ENCODE results near the gene WNT2B. TPM values are rescaled to one million over a fixed set of nuclear protein-coding genes. Genes with fewer than 3 reads are reported as not detected.

Gene WNT2B
- total RNA-seq, 1 donor, result 2.2 TPM

DNA sequence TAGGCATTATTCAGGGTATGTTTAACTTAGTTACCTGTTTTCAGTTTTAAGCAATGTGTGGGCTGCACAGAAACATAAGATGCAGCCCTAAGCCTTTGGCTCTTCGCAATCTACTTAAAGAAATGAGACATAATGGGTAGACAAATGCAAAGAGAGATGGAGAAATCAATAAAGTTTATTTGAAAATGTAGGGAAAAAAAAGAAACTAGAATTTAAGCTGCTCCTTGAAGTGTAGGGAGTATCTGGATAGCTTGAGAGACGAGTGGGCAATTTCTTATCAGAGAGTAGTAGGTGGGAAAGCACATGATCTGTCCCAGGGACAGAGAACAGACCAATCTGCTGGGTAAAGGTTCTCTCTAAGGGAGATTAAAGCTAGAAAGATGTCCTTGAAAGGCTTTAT, 8.9 kb downstream of the WNT2B start:
- Histone ChIP-seq H3K36me3 (ENCODE audit: insufficient read depth, low read length) (no peaks in the 10 kb centered on the region), H3K79me2 (ENCODE audit: insufficient read depth, low read length) (no peaks in the 10 kb centered on the region), H3K27ac (ENCODE audit: low read depth, low read length) (no peak overlapping the region), H3K27me3 (ENCODE audit: insufficient read depth, low read length) (no peaks in the 10 kb centered on the region), H4K20me1 (ENCODE audit: insufficient read depth, low read length) (no peaks in the 10 kb centered on the region), H3K4me2 (ENCODE audit: insufficient read depth, low read length) (no peak overlapping the region), H2AFZ (ENCODE audit: low read length) (no peak overlapping the region), H3K4me1 (ENCODE audit: insufficient read depth, low read length) (peaks cover 29% of the 10 kb centered on the region), H3K4me3 (ENCODE audit: insufficient read depth, low read length) (no peak overlapping the region), H3K9me3 (ENCODE audit: low read depth, low read length) (no peaks in the 10 kb centered on the region)
- no peak for DNase-seq (ENCODE audit: insufficient read length, low spot score, missing footprints)
- TF ChIP-seq, protein P1, sequence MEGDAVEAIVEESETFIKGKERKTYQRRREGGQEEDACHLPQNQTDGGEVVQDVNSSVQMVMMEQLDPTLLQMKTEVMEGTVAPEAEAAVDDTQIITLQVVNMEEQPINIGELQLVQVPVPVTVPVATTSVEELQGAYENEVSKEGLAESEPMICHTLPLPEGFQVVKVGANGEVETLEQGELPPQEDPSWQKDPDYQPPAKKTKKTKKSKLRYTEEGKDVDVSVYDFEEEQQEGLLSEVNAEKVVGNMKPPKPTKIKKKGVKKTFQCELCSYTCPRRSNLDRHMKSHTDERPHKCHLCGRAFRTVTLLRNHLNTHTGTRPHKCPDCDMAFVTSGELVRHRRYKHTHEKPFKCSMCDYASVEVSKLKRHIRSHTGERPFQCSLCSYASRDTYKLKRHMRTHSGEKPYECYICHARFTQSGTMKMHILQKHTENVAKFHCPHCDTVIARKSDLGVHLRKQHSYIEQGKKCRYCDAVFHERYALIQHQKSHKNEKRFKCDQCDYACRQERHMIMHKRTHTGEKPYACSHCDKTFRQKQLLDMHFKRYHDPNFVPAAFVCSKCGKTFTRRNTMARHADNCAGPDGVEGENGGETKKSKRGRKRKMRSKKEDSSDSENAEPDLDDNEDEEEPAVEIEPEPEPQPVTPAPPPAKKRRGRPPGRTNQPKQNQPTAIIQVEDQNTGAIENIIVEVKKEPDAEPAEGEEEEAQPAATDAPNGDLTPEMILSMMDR (IDR thresholded peaks at IDR 0.05; ENCODE audit: extremely low read depth, low read depth, low read length), result no peak

DNA sequence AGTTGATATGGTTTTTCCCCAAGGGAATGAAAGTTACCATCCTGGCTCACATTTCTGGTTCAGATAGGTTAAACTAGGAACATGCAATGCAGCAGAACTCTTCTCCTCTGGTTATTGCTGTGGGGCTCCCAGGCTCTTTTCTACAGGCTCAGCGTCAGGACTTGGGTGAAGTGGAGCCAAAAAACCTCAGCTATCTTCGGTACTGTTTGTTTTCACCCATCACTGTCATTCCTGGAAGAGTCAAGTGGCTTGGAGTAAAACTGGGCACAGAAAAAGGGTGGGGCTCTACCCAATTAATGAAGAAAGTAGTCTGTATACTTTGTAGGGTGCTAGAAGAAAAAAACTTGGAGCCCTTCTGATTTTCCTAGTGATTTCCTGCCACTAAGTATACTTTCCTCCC, 9.4 kb downstream of the WNT2B start:
- Histone ChIP-seq H3K4me2 (ENCODE audit: insufficient read depth, low read length) (no peak overlapping the region), H3K79me2 (ENCODE audit: insufficient read depth, low read length) (no peaks in the 10 kb centered on the region), H2AFZ (ENCODE audit: low read length) (no peak overlapping the region), H3K27ac (ENCODE audit: low read depth, low read length) (no peak overlapping the region), H3K4me3 (ENCODE audit: insufficient read depth, low read length) (no peak overlapping the region), H3K36me3 (ENCODE audit: insufficient read depth, low read length) (no peaks in the 10 kb centered on the region), H3K27me3 (ENCODE audit: insufficient read depth, low read length) (no peaks in the 10 kb centered on the region), H3K9me3 (ENCODE audit: low read depth, low read length) (no peaks in the 10 kb centered on the region), H3K4me1 (ENCODE audit: insufficient read depth, low read length) (peaks cover 29% of the 10 kb centered on the region), H4K20me1 (ENCODE audit: insufficient read depth, low read length) (no peaks in the 10 kb centered on the region)
- no peak for DNase-seq (ENCODE audit: insufficient read length, low spot score, missing footprints)
- TF ChIP-seq, protein P1 (IDR thresholded peaks at IDR 0.05; ENCODE audit: extremely low read depth, low read depth, low read length), result no peak

DNA sequence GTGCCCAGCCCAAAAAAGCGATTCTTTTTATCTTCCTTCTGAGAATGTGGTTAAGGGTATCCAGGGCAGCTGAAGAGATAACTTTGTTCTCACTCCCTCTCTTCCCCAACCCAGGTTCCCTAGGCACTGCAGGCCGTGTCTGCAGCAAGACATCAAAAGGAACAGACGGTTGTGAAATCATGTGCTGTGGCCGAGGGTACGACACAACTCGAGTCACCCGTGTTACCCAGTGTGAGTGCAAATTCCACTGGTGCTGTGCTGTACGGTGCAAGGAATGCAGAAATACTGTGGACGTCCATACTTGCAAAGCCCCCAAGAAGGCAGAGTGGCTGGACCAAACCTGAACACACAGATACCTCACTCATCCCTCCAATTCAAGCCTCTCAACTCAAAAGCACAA, 11.4 kb downstream of the WNT2B start:
- no peak for DNase-seq (ENCODE audit: insufficient read length, low spot score, missing footprints)
- no peaks in the 10 kb centered on the region for H3K27me3 ChIP-seq (ENCODE audit: insufficient read depth, low read length)
- H3K27ac ChIP-seq (ENCODE audit: low read depth, low read length), result no peak overlapping the region
- H2AFZ ChIP-seq (ENCODE audit: low read length), result no peak overlapping the region
- H3K4me1 ChIP-seq (ENCODE audit: insufficient read depth, low read length), result peaks cover 45% of the 10 kb centered on the region
- TF ChIP-seq, protein P1 (IDR thresholded peaks at IDR 0.05; ENCODE audit: extremely low read depth, low read depth, low read length), result no peak
- no peak overlapping the region for H3K4me3 ChIP-seq (ENCODE audit: insufficient read depth, low read length)
- no peak overlapping the region for H3K4me2 ChIP-seq (ENCODE audit: insufficient read depth, low read length)
- H4K20me1 ChIP-seq (ENCODE audit: insufficient read depth, low read length), result no peaks in the 10 kb centered on the region
- no peaks in the 10 kb centered on the region for H3K9me3 ChIP-seq (ENCODE audit: low read depth, low read length)
- H3K36me3 ChIP-seq (ENCODE audit: insufficient read depth, low read length), result no peaks in the 10 kb centered on the region
- no peaks in the 10 kb centered on the region for H3K79me2 ChIP-seq (ENCODE audit: insufficient read depth, low read length)

DNA sequence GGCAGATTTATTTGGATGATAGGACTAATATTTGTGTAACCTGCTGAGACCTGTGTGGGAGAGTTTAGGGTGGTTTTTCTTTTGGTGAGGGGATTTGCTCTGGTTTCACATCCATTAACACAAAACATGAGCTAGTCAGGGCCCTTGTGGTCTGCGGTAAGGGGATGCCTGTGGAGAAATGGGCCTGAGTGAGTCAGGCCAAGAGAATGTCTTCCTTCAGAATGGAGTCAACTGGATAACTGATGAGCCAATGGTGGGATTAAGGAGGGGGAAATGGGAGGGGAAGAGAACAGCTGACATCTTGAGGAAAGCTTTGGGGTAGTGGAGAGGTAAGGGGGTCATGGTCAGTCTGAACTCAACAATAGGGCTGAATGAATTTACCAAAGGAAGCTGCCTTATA, 13.9 kb downstream of the WNT2B start:
- Histone ChIP-seq H3K79me2 (ENCODE audit: insufficient read depth, low read length) (no peaks in the 10 kb centered on the region), H3K4me3 (ENCODE audit: insufficient read depth, low read length) (no peak overlapping the region), H3K27me3 (ENCODE audit: insufficient read depth, low read length) (no peaks in the 10 kb centered on the region), H3K36me3 (ENCODE audit: insufficient read depth, low read length) (peaks cover 4% of the 10 kb centered on the region), H3K4me1 (ENCODE audit: insufficient read depth, low read length) (peaks cover 51% of the 10 kb centered on the region), H2AFZ (ENCODE audit: low read length) (no peak overlapping the region), H4K20me1 (ENCODE audit: insufficient read depth, low read length) (no peaks in the 10 kb centered on the region), H3K27ac (ENCODE audit: low read depth, low read length) (peak overlapping the region; percentile 29), H3K4me2 (ENCODE audit: insufficient read depth, low read length) (peak overlapping the region; percentile 48), H3K9me3 (ENCODE audit: low read depth, low read length) (no peaks in the 10 kb centered on the region)
- TF ChIP-seq, protein P1 (IDR thresholded peaks at IDR 0.05; ENCODE audit: extremely low read depth, low read depth, low read length), result no peak
- peak; percentile 87 for DNase-seq (ENCODE audit: insufficient read length, low spot score, missing footprints)

Measured in osteoblast (primary cell).